HEK293T (cell line): Measurements from ENCODE around the gene ZNF860.

Source experiments
- BHLHE40 ChIP-seq: fragments of 450-650 bp; IDR thresholded peaks from 2 replicates; pipeline ENCODE4 v1.6.1; 2016; ENCODE audit warnings: mild to moderate bottlenecking, moderate library complexity, borderline replicate concordance
- ELF4 ChIP-seq: fragments of 450-650 bp; IDR thresholded peaks from 2 replicates; pipeline ENCODE4 v1.6.1; 2017; ENCODE audit warnings: antibody characterized with exemption
- FOXK2 ChIP-seq: fragments of 450-650 bp; IDR thresholded peaks from 2 replicates; pipeline ENCODE4 v1.6.1; 2016; ENCODE audit warnings: mild to moderate bottlenecking
- FOXM1 ChIP-seq: fragments of 450-650 bp; IDR thresholded peaks from 2 replicates; pipeline ENCODE4 v1.6.1; 2017; ENCODE audit warnings: mild to moderate bottlenecking, borderline replicate concordance
- SUZ12 ChIP-seq: fragments of 450-650 bp; IDR thresholded peaks from 2 replicates; pipeline ENCODE4 v1.6.1; 2016; ENCODE audit warnings: mild to moderate bottlenecking

GRCh38 chr3:31997500-31997899, 15.9 kb downstream of the ZNF860 start:
- TF ChIP-seq FOXM1 (no peak), ELF4 (no peak), BHLHE40 (no peak), FOXK2 (no peak), SUZ12 (no peak)
